OCI-LY1 (cell line): Measurements from ENCODE around the gene ROMO1.

Experiments
- H2AFZ ChIP-seq: fragments of 200-600 bp; sonication (generic), shearing (Covaris generic); 2 replicates; pipeline ENCODE4 v1.6.0; 2014; ENCODE audit warnings: antibody characterized with exemption, mild to moderate bottlenecking, low read length
- H3F3A ChIP-seq: fragments of 200-600 bp; sonication (generic), shearing (Covaris generic); 2 replicates; pipeline ENCODE4 v1.6.0; 2014; ENCODE audit warnings: mild to moderate bottlenecking, antibody characterized with exemption, low read length, moderate library complexity; ENCODE audit not compliant: insufficient read depth
- H3K27ac ChIP-seq: fragments of 200-600 bp; sonication (generic); 2 replicates; pipeline ENCODE4 v1.5.1; 2014; ENCODE audit warnings: low read length, mixed run types, mild to moderate bottlenecking, low read depth; ENCODE audit not compliant: poor library complexity, severe bottlenecking
- H3K27me3 ChIP-seq: fragments of 200-600 bp; sonication (generic); 2 replicates; pipeline ENCODE4 v1.6.0; 2014; ENCODE audit warnings: antibody characterized with exemption, mild to moderate bottlenecking, low read length, moderate library complexity; ENCODE audit not compliant: insufficient read depth
- H3K36me3 ChIP-seq: fragments of 200-600 bp; sonication (generic); 2 replicates; pipeline ENCODE4 v1.6.1; 2014; ENCODE audit warnings: mild to moderate bottlenecking, antibody characterized with exemption, low read length, moderate library complexity, mixed read lengths; ENCODE audit not compliant: insufficient read depth
- H3K4me1 ChIP-seq: fragments of 200-600 bp; sonication (generic); 2 replicates; pipeline ENCODE4 v1.5.1; 2014; ENCODE audit warnings: mild to moderate bottlenecking, low read length, moderate library complexity; ENCODE audit not compliant: insufficient read depth, severe bottlenecking
- H3K4me2 ChIP-seq: fragments of 200-600 bp; sonication (generic), shearing (Covaris generic); 2 replicates; pipeline ENCODE4 v1.6.1; 2014; ENCODE audit warnings: low read length
- H3K4me3 ChIP-seq: fragments of 200-600 bp; sonication (generic); 2 replicates; pipeline ENCODE4 v1.5.1; 2014; ENCODE audit warnings: low read length, low read depth, mild to moderate bottlenecking, mixed read lengths; ENCODE audit not compliant: poor library complexity, severe bottlenecking
- H3K79me2 ChIP-seq: fragments of 200-600 bp; shearing (Covaris generic); 2 replicates; pipeline ENCODE4 v1.6.1; 2016; ENCODE audit warnings: mixed run types, low read length, mixed read lengths; ENCODE audit not compliant: insufficient read depth
- H3K9ac ChIP-seq: fragments of 200-600 bp; sonication (generic), shearing (Covaris generic); 2 replicates; pipeline ENCODE4 v1.6.1; 2014; ENCODE audit warnings: mild to moderate bottlenecking, low read length, mixed read lengths
- H3K9me2 ChIP-seq: fragments of 200-600 bp; sonication (generic), shearing (Covaris generic); 2 replicates; pipeline ENCODE4 v1.6.1; 2014; ENCODE audit warnings: low read depth, mild to moderate bottlenecking, low read length, mixed read lengths
- H3K9me3 ChIP-seq: fragments of 200-600 bp; shearing (Covaris generic); 2 replicates; pipeline ENCODE4 v1.6.1; 2014; ENCODE audit warnings: low read length, mixed read lengths
- H4K20me1 ChIP-seq: fragments of 200-600 bp; sonication (generic), shearing (Covaris generic); 2 replicates; pipeline ENCODE4 v1.6.0; 2016; ENCODE audit warnings: mild to moderate bottlenecking, low read length; ENCODE audit not compliant: insufficient read depth
- EZH2 ChIP-seq: fragments of 200-600 bp; sonication (generic), shearing (Covaris generic); IDR thresholded peaks from 2 replicates; pipeline ENCODE4 v1.8.0; 2017; ENCODE audit warnings: borderline replicate concordance, mixed run types, mild to moderate bottlenecking, antibody characterized with exemption, low read length, moderate library complexity, mixed read lengths
- TF ChIP-seq, protein P1 (sequence below): fragments of 200-600 bp; sonication (generic), shearing (Covaris generic); IDR thresholded peaks from 2 replicates; pipeline ENCODE4 v1.5.1; 2017; ENCODE audit warnings: mild to moderate bottlenecking, antibody characterized with exemption, low read length, moderate library complexity, mixed read lengths

The ROMO1 gene

GRCh38 chr20:35729836-35730582 is 30.8 kb downstream of the ROMO1 start:
- peaks cover 96% of the 10 kb centered on the region for H3K36me3 ChIP-seq
- no peaks in the 10 kb centered on the region for H3F3A ChIP-seq
- H3K79me2 ChIP-seq, result peaks cover 66% of the 10 kb centered on the region
- no peak overlapping the region for H3K4me2 ChIP-seq
- no peaks in the 10 kb centered on the region for H3K9me3 ChIP-seq
- no peaks in the 10 kb centered on the region for H3K27me3 ChIP-seq
- H3K4me3 ChIP-seq, result no peak overlapping the region
- H3K9me2 ChIP-seq, result no peaks in the 10 kb centered on the region
- 0 out of 2 replicates have a peak, but pooled peaks cover 3% of the 10 kb centered on the region for H4K20me1 ChIP-seq
- no peak overlapping the region for H3K9ac ChIP-seq
- H3K4me1 ChIP-seq, result no peaks in the 10 kb centered on the region
- no peak overlapping the region for H2AFZ ChIP-seq
- H3K27ac ChIP-seq, result no peak overlapping the region
- TF ChIP-seq, protein P1, sequence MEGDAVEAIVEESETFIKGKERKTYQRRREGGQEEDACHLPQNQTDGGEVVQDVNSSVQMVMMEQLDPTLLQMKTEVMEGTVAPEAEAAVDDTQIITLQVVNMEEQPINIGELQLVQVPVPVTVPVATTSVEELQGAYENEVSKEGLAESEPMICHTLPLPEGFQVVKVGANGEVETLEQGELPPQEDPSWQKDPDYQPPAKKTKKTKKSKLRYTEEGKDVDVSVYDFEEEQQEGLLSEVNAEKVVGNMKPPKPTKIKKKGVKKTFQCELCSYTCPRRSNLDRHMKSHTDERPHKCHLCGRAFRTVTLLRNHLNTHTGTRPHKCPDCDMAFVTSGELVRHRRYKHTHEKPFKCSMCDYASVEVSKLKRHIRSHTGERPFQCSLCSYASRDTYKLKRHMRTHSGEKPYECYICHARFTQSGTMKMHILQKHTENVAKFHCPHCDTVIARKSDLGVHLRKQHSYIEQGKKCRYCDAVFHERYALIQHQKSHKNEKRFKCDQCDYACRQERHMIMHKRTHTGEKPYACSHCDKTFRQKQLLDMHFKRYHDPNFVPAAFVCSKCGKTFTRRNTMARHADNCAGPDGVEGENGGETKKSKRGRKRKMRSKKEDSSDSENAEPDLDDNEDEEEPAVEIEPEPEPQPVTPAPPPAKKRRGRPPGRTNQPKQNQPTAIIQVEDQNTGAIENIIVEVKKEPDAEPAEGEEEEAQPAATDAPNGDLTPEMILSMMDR, result no peak
- no peak for TF ChIP-seq EZH2

DNA sequence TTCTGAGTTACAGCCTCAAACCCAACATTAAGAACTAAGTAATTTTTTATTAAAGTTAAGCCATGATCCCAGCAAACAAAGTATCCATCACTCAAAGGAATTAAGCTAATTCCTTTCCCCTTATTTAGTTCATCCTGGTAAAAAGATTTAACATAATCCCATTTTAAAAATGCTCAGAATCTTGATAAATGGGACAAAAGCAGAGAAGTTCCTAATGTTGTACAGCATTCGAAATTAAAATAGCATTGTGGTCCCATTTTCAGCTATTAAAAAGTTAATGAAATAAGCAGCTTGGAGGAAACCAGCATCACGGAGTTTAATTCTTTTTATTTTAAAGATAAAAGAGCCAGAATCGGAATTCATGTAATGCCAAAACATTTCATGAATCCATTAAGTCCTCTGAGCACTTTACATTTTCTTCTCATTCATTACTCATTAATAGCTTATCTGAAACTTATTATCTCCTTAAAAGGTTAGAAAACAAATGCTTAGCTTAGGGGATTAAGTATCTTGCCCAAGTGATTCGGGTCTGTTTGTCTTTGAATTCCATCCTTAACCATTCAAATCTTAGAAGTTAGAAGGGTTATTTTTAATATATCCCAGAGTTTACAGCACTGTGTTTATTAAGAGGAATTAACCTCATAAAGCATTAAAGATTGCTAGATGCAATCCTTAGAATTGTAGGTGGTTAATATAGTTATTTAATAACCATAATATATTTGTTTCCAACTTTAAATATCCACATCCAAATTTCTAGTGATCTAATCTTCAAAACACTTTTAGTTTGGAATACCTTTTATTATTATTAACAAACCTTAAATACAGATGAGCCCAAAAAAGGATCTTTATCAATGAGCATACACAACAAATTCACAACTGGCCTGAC is 31.6 kb downstream of the ROMO1 start:
- H3K27ac ChIP-seq, result no peak overlapping the region
- no peak overlapping the region for H3K4me3 ChIP-seq
- H3K4me2 ChIP-seq, result no peak overlapping the region
- no peaks in the 10 kb centered on the region for H3K27me3 ChIP-seq
- H3K9ac ChIP-seq, result no peak overlapping the region
- TF ChIP-seq EZH2, result no peak
- TF ChIP-seq, protein P1, result no peak
- no peak overlapping the region for H2AFZ ChIP-seq
- H3K9me2 ChIP-seq, result no peaks in the 10 kb centered on the region
- H3K79me2 ChIP-seq, result peaks cover 71% of the 10 kb centered on the region
- peaks cover 96% of the 10 kb centered on the region for H3K36me3 ChIP-seq
- H3K4me1 ChIP-seq, result peaks cover 5% of the 10 kb centered on the region
- H4K20me1 ChIP-seq, result 0 out of 2 replicates have a peak, but pooled peaks cover 3% of the 10 kb centered on the region
- H3F3A ChIP-seq, result no peaks in the 10 kb centered on the region
- H3K9me3 ChIP-seq, result no peaks in the 10 kb centered on the region

DNA sequence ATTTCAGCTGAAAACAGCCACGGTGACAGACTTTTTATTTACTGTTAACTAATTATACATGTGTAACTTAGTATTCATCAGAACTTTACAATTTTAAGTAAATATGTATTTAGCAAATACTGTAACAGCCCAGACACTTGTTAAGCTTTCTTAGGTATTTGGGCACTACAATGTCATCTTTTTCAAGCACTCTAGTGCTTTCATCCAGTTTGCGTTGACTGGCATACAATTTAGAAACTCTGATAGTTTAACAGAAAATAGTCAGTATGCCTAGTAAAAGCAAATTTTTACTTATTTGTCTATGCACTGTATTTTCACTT is 32.2 kb downstream of the ROMO1 start:
- no peaks in the 10 kb centered on the region for H3K9me3 ChIP-seq
- no peaks in the 10 kb centered on the region for H3K9me2 ChIP-seq
- no peak overlapping the region for H3K27ac ChIP-seq
- H3K4me3 ChIP-seq, result no peak overlapping the region
- H3K36me3 ChIP-seq, result peaks cover 96% of the 10 kb centered on the region
- TF ChIP-seq, protein P1, result no peak
- TF ChIP-seq EZH2, result no peak
- no peaks in the 10 kb centered on the region for H3F3A ChIP-seq
- H3K79me2 ChIP-seq, result peaks cover 77% of the 10 kb centered on the region
- H3K4me1 ChIP-seq, result peaks cover 11% of the 10 kb centered on the region
- no peak overlapping the region for H3K9ac ChIP-seq
- no peak overlapping the region for H3K4me2 ChIP-seq
- no peaks in the 10 kb centered on the region for H3K27me3 ChIP-seq
- no peak overlapping the region for H2AFZ ChIP-seq
- H4K20me1 ChIP-seq, result 0 out of 2 replicates have a peak, but pooled peaks cover 3% of the 10 kb centered on the region
